HepG2 (cell line): ENCODE results near the gene SERINC2. TPM values are rescaled to one million over a fixed set of nuclear protein-coding genes. Genes with fewer than 3 reads are reported as not detected.

Experiments used
- AKAP8 ChIP-seq: sonication (generic); formaldehyde crosslinking; IDR thresholded peaks from 2 replicates; pipeline ENCODE4 v1.5.1; 2020; ENCODE audit warnings: mild to moderate bottlenecking, missing genetic modification reagents
- EED ChIP-seq: sonication (generic); formaldehyde crosslinking; IDR thresholded peaks from 2 replicates; pipeline ENCODE4 v1.5.0; 2020; ENCODE audit warnings: mild to moderate bottlenecking, missing genetic modification reagents
- GMEB1 ChIP-seq: sonication (generic); formaldehyde crosslinking; IDR thresholded peaks from 2 replicates; pipeline ENCODE4 v1.5.1; 2020; ENCODE audit warnings: missing genetic modification reagents, mild to moderate bottlenecking, borderline replicate concordance
- HNF4A ChIP-seq: sonication (generic); formaldehyde crosslinking; IDR thresholded peaks from 2 replicates; pipeline ENCODE4 v1.4.0; 2020; ENCODE audit warnings: missing genetic modification reagents
- MBD4 ChIP-seq: IDR thresholded peaks from 2 replicates; pipeline ENCODE4 v1.6.1; 2012; ENCODE audit warnings: low read length, inconsistent platforms, borderline replicate concordance
- POLR2A ChIP-seq, 2 experiments: IDR thresholded peaks; 2 replicates each; pipeline ENCODE4 v1.6.1; 2011; ENCODE audit warnings: low read depth in 2 of 2, low read length in 2 of 2, mild to moderate bottlenecking in 1 of 2, moderate library complexity in 1 of 2; ENCODE audit not compliant: insufficient read depth in 1 of 2
- REXO4 ChIP-seq: sonication (generic); formaldehyde crosslinking; IDR thresholded peaks from 2 replicates; pipeline ENCODE4 v1.8.0; 2022; ENCODE audit warnings: missing genetic modification reagents, mild to moderate bottlenecking, borderline replicate concordance
- RFXAP ChIP-seq: sonication (generic); formaldehyde crosslinking; IDR thresholded peaks from 2 replicates; pipeline ENCODE4 v1.4.0; 2020; ENCODE audit warnings: missing genetic modification reagents, borderline replicate concordance
- ZBTB3 ChIP-seq: sonication (generic); formaldehyde crosslinking; IDR thresholded peaks from 2 replicates; pipeline ENCODE4 v1.4.0; 2020; ENCODE audit warnings: low read depth, mild to moderate bottlenecking, moderate library complexity, missing genetic modification reagents, borderline replicate concordance
- ZFP41 ChIP-seq: sonication (generic); formaldehyde crosslinking; IDR thresholded peaks from 2 replicates; pipeline ENCODE4 v1.4.0; 2020; ENCODE audit warnings: mild to moderate bottlenecking, missing genetic modification reagents, borderline replicate concordance
- ZNF274 ChIP-seq: sonication (generic); formaldehyde crosslinking; IDR thresholded peaks from 2 replicates; pipeline ENCODE4 v1.5.1; 2020; ENCODE audit warnings: mild to moderate bottlenecking, missing genetic modification reagents
- ZNF331 ChIP-seq: sonication (generic); formaldehyde crosslinking; IDR thresholded peaks from 2 replicates; pipeline ENCODE4 v1.4.0; 2020; ENCODE audit warnings: missing genetic modification reagents
- ZNF333 ChIP-seq: sonication (generic); formaldehyde crosslinking; IDR thresholded peaks from 2 replicates; pipeline ENCODE4 v1.4.0; 2020; ENCODE audit warnings: mild to moderate bottlenecking, missing genetic modification reagents, borderline replicate concordance
- ZNF33B ChIP-seq: sonication (generic); formaldehyde crosslinking; IDR thresholded peaks from 2 replicates; pipeline ENCODE4 v1.5.1; 2020; ENCODE audit warnings: mild to moderate bottlenecking, missing genetic modification reagents
- ZNF431 ChIP-seq: sonication (generic); formaldehyde crosslinking; IDR thresholded peaks from 2 replicates; pipeline ENCODE4 v1.9.0; 2022; ENCODE audit warnings: missing genetic modification reagents, low read depth, mild to moderate bottlenecking, borderline replicate concordance
- ZNF564 ChIP-seq: sonication (generic); formaldehyde crosslinking; IDR thresholded peaks from 2 replicates; pipeline ENCODE4 v1.8.1; 2023; ENCODE audit warnings: mild to moderate bottlenecking, missing genetic modification reagents
- ZNF629 ChIP-seq: sonication (generic); formaldehyde crosslinking; conservative IDR thresholded peaks from 2 replicates; pipeline ENCODE4 v1.5.0; 2020; ENCODE audit warnings: missing genetic modification reagents
- ZNF713 ChIP-seq: sonication (generic); formaldehyde crosslinking; IDR thresholded peaks from 2 replicates; pipeline ENCODE4 v1.4.0; 2020; ENCODE audit warnings: mild to moderate bottlenecking, missing genetic modification reagents
- polyA plus RNA-seq, 8 experiments: library from polyadenylated mRNA; depleted of rRNA in 3 of 8; stranded (reverse) in 7 of 8; unstranded in 1 of 8; fragments of >200 nt; fragmentation: Illumina TruSeq in 4 of 8; extraction: Trizol in 4 of 8; gene quantifications; 2 replicates each; pipeline versions ENCODE4 v1.2.1 to v1.2.3, GENCODE V29; 2011 to 2016; ENCODE audit warnings: low read depth in 4 of 8, missing spikeins in 1 of 8, mixed read lengths in 1 of 8; ENCODE audit not compliant: insufficient read depth in 1 of 8
- total RNA-seq, 5 experiments: library from RNA; depleted of rRNA; stranded (reverse); fragments of >200 nt; fragmentation: Illumina TruSeq; extraction: Trizol; gene quantifications; 2 replicates each; pipeline ENCODE4 v1.2.3, GENCODE V29; 2016; ENCODE audit warnings: low read depth in 1 of 5
- TF ChIP-seq, protein P1 (sequence below): sonication (generic); formaldehyde crosslinking; IDR thresholded peaks from 2 replicates; pipeline ENCODE4 v1.5.0; 2020; ENCODE audit warnings: missing genetic modification reagents, mild to moderate bottlenecking, borderline replicate concordance
- TF ChIP-seq, protein P2 (sequence below): sonication (generic); formaldehyde crosslinking; IDR thresholded peaks from 2 replicates; pipeline ENCODE4 v1.4.0; 2020; ENCODE audit warnings: missing genetic modification reagents
- TF ChIP-seq, protein P3 (sequence below): sonication (generic); formaldehyde crosslinking; IDR thresholded peaks from 2 replicates; pipeline ENCODE4 v1.8.1; 2023; ENCODE audit warnings: mild to moderate bottlenecking, missing genetic modification reagents, borderline replicate concordance
- TF ChIP-seq, protein P4 (sequence below): sonication (generic); formaldehyde crosslinking; IDR thresholded peaks from 2 replicates; pipeline ENCODE4 v1.5.1; 2020; ENCODE audit warnings: mild to moderate bottlenecking, missing genetic modification reagents, borderline replicate concordance
- TF ChIP-seq, protein P5 (sequence below): sonication (generic); formaldehyde crosslinking; IDR thresholded peaks from 2 replicates; pipeline ENCODE4 v1.8.0; 2022; ENCODE audit warnings: missing genetic modification reagents, mild to moderate bottlenecking, inconsistent platforms, borderline replicate concordance

The SERINC2 gene
- total and polyA plus RNA-seq, 2 of the 13 experiments (the other 11 are each of a cell fraction or from before 2014, with no cell fraction given), result 4.8 to 126 TPM

GRCh38 chr1:31373056-31373896 is 39.7 kb upstream of the SERINC2 start, which contains the start of gene FABP3 (continued):
- TF ChIP-seq, protein P1, sequence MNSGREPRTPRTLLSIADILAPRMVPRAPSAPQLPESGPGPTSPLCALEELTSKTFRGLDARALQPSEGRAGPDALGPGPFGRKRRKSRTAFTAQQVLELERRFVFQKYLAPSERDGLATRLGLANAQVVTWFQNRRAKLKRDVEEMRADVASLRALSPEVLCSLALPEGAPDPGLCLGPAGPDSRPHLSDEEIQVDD, result no peak
- TF ChIP-seq ZNF564 (CRISPR knock-in tag) (no peak), ZFP41 (CRISPR knock-in tag) (no peak), ZNF33B (CRISPR knock-in tag) (no peak), GMEB1 (CRISPR knock-in tag) (no peak), ZNF629 (CRISPR knock-in tag) (no peak), RFXAP (peak; percentile 50; the same call in 1 of the 2 replicates), ZNF333 (CRISPR knock-in tag) (no peak), POLR2A (IDR thresholded peaks at IDR 0.05; ENCODE audit: insufficient read depth in 1 of 2, low read depth in 2 of 2, low read length in 2 of 2) (peak in 1 of 2 experiments; percentile 65; a peak in 2 of 4 replicates), ZNF274 (CRISPR knock-in tag) (no peak), ZNF431 (CRISPR knock-in tag) (no peak), MBD4 (no peak), REXO4 (CRISPR knock-in tag) (no peak), AKAP8 (CRISPR knock-in tag) (peak; percentile 74; the same call in 1 of the 2 replicates), ZNF331 (peak; percentile 61; the same call in 1 of the 2 replicates), EED (no peak), ZBTB3 (CRISPR knock-in tag) (no peak), HNF4A (CRISPR knock-in tag) (peak; percentile 53; the same call in 1 of the 2 replicates), ZNF713 (no peak)
- TF ChIP-seq, protein P2, sequence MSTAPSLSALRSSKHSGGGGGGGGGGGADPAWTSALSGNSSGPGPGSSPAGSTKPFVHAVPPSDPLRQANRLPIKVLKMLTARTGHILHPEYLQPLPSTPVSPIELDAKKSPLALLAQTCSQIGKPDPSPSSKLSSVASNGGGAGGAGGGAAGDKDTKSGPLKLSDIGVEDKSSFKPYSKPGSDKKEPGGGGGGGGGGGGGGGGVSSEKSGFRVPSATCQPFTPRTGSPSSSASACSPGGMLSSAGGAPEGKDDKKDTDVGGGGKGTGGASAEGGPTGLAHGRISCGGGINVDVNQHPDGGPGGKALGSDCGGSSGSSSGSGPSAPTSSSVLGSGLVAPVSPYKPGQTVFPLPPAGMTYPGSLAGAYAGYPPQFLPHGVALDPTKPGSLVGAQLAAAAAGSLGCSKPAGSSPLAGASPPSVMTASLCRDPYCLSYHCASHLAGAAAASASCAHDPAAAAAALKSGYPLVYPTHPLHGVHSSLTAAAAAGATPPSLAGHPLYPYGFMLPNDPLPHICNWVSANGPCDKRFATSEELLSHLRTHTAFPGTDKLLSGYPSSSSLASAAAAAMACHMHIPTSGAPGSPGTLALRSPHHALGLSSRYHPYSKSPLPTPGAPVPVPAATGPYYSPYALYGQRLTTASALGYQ (CRISPR knock-in tag), result no peak
- TF ChIP-seq, protein P3, sequence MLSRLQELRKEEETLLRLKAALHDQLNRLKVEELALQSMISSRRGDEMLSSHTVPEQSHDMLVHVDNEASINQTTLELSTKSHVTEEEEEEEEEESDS, result no peak
- TF ChIP-seq, protein P4, sequence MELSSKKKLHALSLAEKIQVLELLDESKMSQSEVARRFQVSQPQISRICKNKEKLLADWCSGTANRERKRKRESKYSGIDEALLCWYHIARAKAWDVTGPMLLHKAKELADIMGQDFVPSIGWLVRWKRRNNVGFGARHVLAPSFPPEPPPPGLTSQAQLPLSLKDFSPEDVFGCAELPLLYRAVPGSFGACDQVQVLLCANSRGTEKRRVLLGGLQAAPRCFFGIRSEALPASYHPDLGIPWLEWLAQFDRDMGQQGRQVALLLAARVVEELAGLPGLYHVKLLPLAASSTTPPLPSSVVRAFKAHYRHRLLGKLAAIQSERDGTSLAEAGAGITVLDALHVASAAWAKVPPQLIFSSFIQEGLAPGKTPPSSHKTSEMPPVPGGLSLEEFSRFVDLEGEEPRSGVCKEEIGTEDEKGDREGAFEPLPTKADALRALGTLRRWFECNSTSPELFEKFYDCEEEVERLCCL (CRISPR knock-in tag), result no peak
- TF ChIP-seq, protein P5, sequence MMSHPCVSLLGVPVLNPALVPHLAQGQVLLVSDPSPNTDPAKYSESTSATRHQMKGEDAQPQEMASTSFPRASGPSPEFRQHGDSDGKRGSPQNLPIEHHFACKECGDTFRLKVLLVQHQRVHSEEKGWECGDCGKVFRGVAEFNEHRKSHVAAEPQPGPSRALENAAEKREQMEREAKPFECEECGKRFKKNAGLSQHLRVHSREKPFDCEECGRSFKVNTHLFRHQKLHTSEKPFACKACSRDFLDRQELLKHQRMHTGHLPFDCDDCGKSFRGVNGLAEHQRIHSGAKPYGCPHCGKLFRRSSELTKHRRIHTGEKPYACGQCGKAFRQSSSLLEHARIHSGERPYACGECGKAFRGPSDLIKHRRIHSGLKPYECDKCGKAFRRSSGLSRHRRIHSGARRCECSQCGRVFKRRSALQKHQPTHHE (CRISPR knock-in tag), result no peak
